B cell (primary cell): ENCODE data around the gene S100G. TPM values are rescaled to one million over a fixed set of nuclear protein-coding genes. Genes with fewer than 3 reads are reported as not detected.

Experiments used
- ATAC-seq: fragments of 200-7000 bp; cut with Tn5 transposase; one replicate; pipeline ENCODE4 v1.10.0; 2021; ENCODE audit warnings: low read depth, mild to moderate bottlenecking, moderate number of reproducible peaks, moderate library complexity
- CTCF ChIA-PET: fragments of 350-600 bp; sonication (Branson Sonifier 250); formaldehyde crosslinking; loops from one replicate; lab custom pipeline; 2021; ENCODE audit warnings: antibody characterized with exemption, inconsistent platforms; lab: Charles Lee
- POLR2A ChIA-PET: fragments of 350-600 bp; sonication (Branson Sonifier 250); formaldehyde crosslinking; loops from one replicate; lab custom pipeline; 2021; ENCODE audit warnings: antibody characterized with exemption; lab: Charles Lee
- DNase-seq: peaks from one replicate; pipeline ENCODE4 v3.0.0; 2013
- H2AFZ ChIP-seq: 2 replicates; pipeline ENCODE4 v1.6.1; 2012; ENCODE audit warnings: mild to moderate bottlenecking, low read depth, low read length; ENCODE audit not compliant: insufficient read depth, poor library complexity, severe bottlenecking
- H3K27ac ChIP-seq, 2 donors: 1 replicate in 1 of 2; 2 replicates in 1 of 2; pipeline ENCODE4 v1.5.1; 2012 to 2013; ENCODE audit warnings: low read length in 2 of 2, mild to moderate bottlenecking in 2 of 2, moderate library complexity in 1 of 2
- H3K27me3 ChIP-seq, 4 experiments: fragments of 200-600 bp in 1 of 4; sonication (generic) in 1 of 4; replicated peaks in 1 of 4; 1 replicate in 2 of 4; 2 replicates in 2 of 4; pipeline versions ENCODE4 v1.6.1 to v1.7.0; 2013 to 2016; ENCODE audit warnings: low read length in 3 of 4, mild to moderate bottlenecking in 2 of 4, mixed read lengths in 1 of 4, moderate library complexity in 1 of 4; ENCODE audit not compliant: insufficient read depth in 4 of 4, control insufficient read depth in 3 of 4; ENCODE audit errors: control extremely low read depth in 1 of 4
- H3K36me3 ChIP-seq, 2 experiments: replicated peaks in 1 of 2; 1 replicate in 1 of 2; 2 replicates in 1 of 2; pipeline versions ENCODE4 v1.6.1 to v1.7.1; 2013; ENCODE audit warnings: low read length in 1 of 2; ENCODE audit not compliant: insufficient read depth in 2 of 2, control insufficient read depth in 1 of 2; ENCODE audit errors: control extremely low read depth in 1 of 2, extremely low read depth in 1 of 2
- H3K4me1 ChIP-seq, 2 donors: fragments of 200-600 bp in 1 of 2; sonication (generic) in 1 of 2; 1 replicate in 1 of 2; 2 replicates in 1 of 2; pipeline versions ENCODE4 v1.5.1 to v1.6.1; 2013 to 2017; ENCODE audit warnings: low read length in 2 of 2; ENCODE audit not compliant: control insufficient read depth in 2 of 2, insufficient read depth in 2 of 2
- H3K4me2 ChIP-seq: replicated peaks from 2 replicates; pipeline ENCODE3; 2012; ENCODE audit warnings: mild to moderate bottlenecking, low read depth, low read length; ENCODE audit not compliant: poor library complexity, severe bottlenecking
- H3K4me3 ChIP-seq, 5 experiments: fragments of 200-600 bp in 1 of 5; sonication (generic) in 1 of 5; 1 replicate in 3 of 5; 2 replicates in 2 of 5; pipeline versions ENCODE4 v1.5.1 to v1.7.0; 2011 to 2016; ENCODE audit warnings: low read length in 4 of 5, mild to moderate bottlenecking in 4 of 5, low read depth in 2 of 5, control low read depth in 1 of 5, moderate library complexity in 1 of 5; ENCODE audit not compliant: insufficient read depth in 1 of 5; ENCODE audit errors: control extremely low read depth in 1 of 5, extremely low read depth in 1 of 5
- H3K79me2 ChIP-seq: fragments of 200-600 bp; sonication (generic); one replicate; pipeline ENCODE4 v1.6.0; 2016; ENCODE audit warnings: low read length; ENCODE audit not compliant: control insufficient read depth, insufficient read depth
- H3K9ac ChIP-seq: fragments of 200-600 bp; sonication (generic); 2 replicates; pipeline ENCODE4 v1.6.1; 2017; ENCODE audit warnings: mild to moderate bottlenecking, low read length, moderate library complexity
- H3K9me3 ChIP-seq, 3 donors: one replicate each; pipeline versions ENCODE4 v1.6.1 to v1.7.1; 2013; ENCODE audit warnings: low read length in 2 of 3; ENCODE audit not compliant: control insufficient read depth in 2 of 3, insufficient read depth in 1 of 3; ENCODE audit errors: control extremely low read depth in 1 of 3
- H4K20me1 ChIP-seq: 2 replicates; pipeline ENCODE4 v1.6.0; 2012; ENCODE audit warnings: mild to moderate bottlenecking, low read length; ENCODE audit not compliant: insufficient read depth, control insufficient read depth, poor library complexity, severe bottlenecking
- H3K27ac Mint-ChIP-seq: one replicate; pipeline ENCODE4 v1.8.0; 2021; ENCODE audit warnings: mixed read lengths
- H3K27me3 Mint-ChIP-seq: one replicate; pipeline ENCODE4 v1.8.0; 2021; ENCODE audit warnings: mixed read lengths
- H3K4me1 Mint-ChIP-seq: one replicate; pipeline ENCODE4 v1.8.0; 2021; ENCODE audit warnings: mixed read lengths
- H3K4me3 Mint-ChIP-seq: one replicate; pipeline ENCODE4 v1.8.0; 2021; ENCODE audit warnings: mixed read lengths
- H3K9me3 Mint-ChIP-seq: one replicate; pipeline ENCODE4 v1.8.0; 2022; ENCODE audit warnings: mixed read lengths; ENCODE audit not compliant: insufficient read depth
- EZH2 ChIP-seq: IDR thresholded peaks from 2 replicates; pipeline ENCODE4 v1.6.1; 2012; ENCODE audit warnings: borderline replicate concordance, low read depth, mild to moderate bottlenecking, moderate library complexity, low read length; ENCODE audit not compliant: insufficient read depth, poor library complexity, severe bottlenecking
- WGBS: methylation state at CpG from one replicate; pipeline ENCODE4 v1.1.5; 2013; ENCODE audit warnings: missing lambda C conversion rate; ENCODE audit not compliant: insufficient coverage; 5-methylcytosine and 5-hydroxymethylcytosine counted together
- intact Hi-C: fragments of 100-400 bp; cut with micrococcal nuclease; formaldehyde crosslinking; loops from one replicate; pipeline ENCODE4 v1.10.0; 2022
- polyA plus RNA-seq: library from polyadenylated mRNA; depleted of rRNA; stranded (reverse); fragments of >200 nt; gene quantifications from 2 replicates; pipeline ENCODE4 v1.2.3, GENCODE V29; 2012
- total RNA-seq, 2 donors: library from RNA; stranded (reverse); fragments of 120-200 nt in 1 of 2; gene quantifications; 1 replicate in 1 of 2; 2 replicates in 1 of 2; pipeline versions ENCODE4 v1.2.3 to v1.2.4, GENCODE V29; 2013 to 2022
- TF ChIP-seq, protein P1 (sequence below): fragments of 200-600 bp; IDR thresholded peaks from one replicate; pipeline ENCODE4 v1.8.0; 2022; ENCODE audit warnings: antibody characterized with exemption, mild to moderate bottlenecking

Gene S100G
- total and polyA plus RNA-seq, 2 donors (not counting 1 experiment from before 2014, with no cell fraction given), result not detected

GRCh38 chrX:16678689-16679088 lies 28.7 kb downstream of the S100G start:
- Histone ChIP-seq H4K20me1 (no peaks in the 10 kb centered on the region), H3K9ac (no peak overlapping the region)
- intact Hi-C loops, result no loop called here

GRCh38 chrX:16683007-16683664 lies 33.2 kb downstream of the S100G start:
- no peak overlapping the region for H3K27ac Mint-ChIP-seq
- CTCF ChIA-PET, result interaction anchor here (0.6 to 2.6 kb wide), 2 partner anchors 13 to 22 kb away, joined by 3 to 10 read pairs; no protein-coding TSS in a partner anchor

More at GRCh38 chrX:16678689-16679088, 28.7 kb downstream of the S100G start:
- H3K36me3 ChIP-seq, result peaks cover 0 to 9% of the 10 kb centered on the region in 2 experiments
- no peaks in the 10 kb centered on the region for H3K27me3 ChIP-seq
- no peak for DNase-seq
- CTCF ChIA-PET, result no interaction called here
- no peak overlapping the region for H3K4me3 ChIP-seq
- no peaks in the 10 kb centered on the region for H3K27me3 Mint-ChIP-seq
- H3K4me2 ChIP-seq, result no peak overlapping the region
- no peak overlapping the region for H3K27ac ChIP-seq
- H3K4me1 Mint-ChIP-seq, result no peaks in the 10 kb centered on the region
- no peaks in the 10 kb centered on the region for H3K4me1 ChIP-seq
- H3K4me3 Mint-ChIP-seq, result no peak overlapping the region
- no peaks in the 10 kb centered on the region for H3K9me3 ChIP-seq
- no peak overlapping the region for H3K27ac Mint-ChIP-seq
- no peak overlapping the region for H2AFZ ChIP-seq
- no peaks in the 10 kb centered on the region for H3K79me2 ChIP-seq
- 100% methylated on average over 3 of the region's 11 CpGs for WGBS
- no peak for TF ChIP-seq EZH2
- TF ChIP-seq, protein P1, sequence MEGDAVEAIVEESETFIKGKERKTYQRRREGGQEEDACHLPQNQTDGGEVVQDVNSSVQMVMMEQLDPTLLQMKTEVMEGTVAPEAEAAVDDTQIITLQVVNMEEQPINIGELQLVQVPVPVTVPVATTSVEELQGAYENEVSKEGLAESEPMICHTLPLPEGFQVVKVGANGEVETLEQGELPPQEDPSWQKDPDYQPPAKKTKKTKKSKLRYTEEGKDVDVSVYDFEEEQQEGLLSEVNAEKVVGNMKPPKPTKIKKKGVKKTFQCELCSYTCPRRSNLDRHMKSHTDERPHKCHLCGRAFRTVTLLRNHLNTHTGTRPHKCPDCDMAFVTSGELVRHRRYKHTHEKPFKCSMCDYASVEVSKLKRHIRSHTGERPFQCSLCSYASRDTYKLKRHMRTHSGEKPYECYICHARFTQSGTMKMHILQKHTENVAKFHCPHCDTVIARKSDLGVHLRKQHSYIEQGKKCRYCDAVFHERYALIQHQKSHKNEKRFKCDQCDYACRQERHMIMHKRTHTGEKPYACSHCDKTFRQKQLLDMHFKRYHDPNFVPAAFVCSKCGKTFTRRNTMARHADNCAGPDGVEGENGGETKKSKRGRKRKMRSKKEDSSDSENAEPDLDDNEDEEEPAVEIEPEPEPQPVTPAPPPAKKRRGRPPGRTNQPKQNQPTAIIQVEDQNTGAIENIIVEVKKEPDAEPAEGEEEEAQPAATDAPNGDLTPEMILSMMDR, result no peak
- no peak for ATAC-seq
- H3K9me3 Mint-ChIP-seq, result no peaks in the 10 kb centered on the region
- POLR2A ChIA-PET, result no interaction called here

More at GRCh38 chrX:16683007-16683664, 33.2 kb downstream of the S100G start:
- 90% methylated on average over 2 of the region's 7 CpGs for WGBS
- no peaks in the 10 kb centered on the region for H4K20me1 ChIP-seq
- H3K4me1 ChIP-seq, result no peaks in the 10 kb centered on the region
- no peaks in the 10 kb centered on the region for H3K27me3 Mint-ChIP-seq
- no peaks in the 10 kb centered on the region for H3K9me3 Mint-ChIP-seq
- no peak for DNase-seq
- no peak overlapping the region for H2AFZ ChIP-seq
- H3K9ac ChIP-seq, result no peak overlapping the region
- H3K36me3 ChIP-seq, result peaks cover 0 to 9% of the 10 kb centered on the region in 2 experiments
- intact Hi-C loops, result no loop called here
- no peak overlapping the region for H3K27ac ChIP-seq
- no peak overlapping the region for H3K4me2 ChIP-seq
- no peak overlapping the region for H3K4me3 Mint-ChIP-seq
- no peak for TF ChIP-seq EZH2
- TF ChIP-seq, protein P1, result no peak
- no peaks in the 10 kb centered on the region for H3K27me3 ChIP-seq
- H3K4me1 Mint-ChIP-seq, result no peaks in the 10 kb centered on the region
- no peaks in the 10 kb centered on the region for H3K9me3 ChIP-seq
- no peak overlapping the region for H3K4me3 ChIP-seq
- ATAC-seq, result no peak
- POLR2A ChIA-PET, result no interaction called here
- no peaks in the 10 kb centered on the region for H3K79me2 ChIP-seq
